Neural cell (in vitro differentiated cells): ENCODE data around the gene SIGLEC9. TPM values are rescaled to one million over a fixed set of nuclear protein-coding genes. Genes with fewer than 3 reads are reported as not detected.
"Not testable (repeated sequence)": the region's sequence is repeated elsewhere in the genome, so short reads cannot be mapped to it uniquely, and the experiment has no call there.

Experiments
- H2AFZ ChIP-seq: fragments of 200-600, 300-800 bp; sonication (generic), shearing (Covaris generic); 2 replicates; pipeline ENCODE4 v1.6.0; 2014; ENCODE audit warnings: low read depth, mild to moderate bottlenecking, antibody characterized with exemption, low read length, moderate library complexity
- H3F3A ChIP-seq: fragments of 200-600 bp; shearing (Covaris generic); 2 replicates; pipeline ENCODE4 v1.6.1; 2016; ENCODE audit warnings: mild to moderate bottlenecking, moderate library complexity, mixed read lengths, antibody characterized with exemption, low read length; ENCODE audit not compliant: insufficient read depth, poor library complexity, severe bottlenecking
- H3K27ac ChIP-seq: fragments of 200-600, 300-800 bp; sonication (generic), shearing (Covaris generic); 2 replicates; pipeline ENCODE4 v1.5.1; 2014; ENCODE audit warnings: mild to moderate bottlenecking, low read length, moderate library complexity
- H3K27me3 ChIP-seq: fragments of 300-800, 200-600 bp; sonication (generic), shearing (Covaris generic); 2 replicates; pipeline ENCODE4 v1.6.0; 2014; ENCODE audit warnings: mild to moderate bottlenecking, low read depth, low read length, moderate library complexity; ENCODE audit not compliant: insufficient read depth
- H3K36me3 ChIP-seq: fragments of 300-800, 200-600 bp; sonication (generic), shearing (Covaris generic); 2 replicates; pipeline ENCODE4 v1.5.1; 2014; ENCODE audit warnings: mild to moderate bottlenecking, antibody characterized with exemption, low read length, moderate library complexity; ENCODE audit not compliant: insufficient read depth
- H3K4me2 ChIP-seq: fragments of 300-800, 200-600 bp; sonication (generic), shearing (Covaris generic); 2 replicates; pipeline ENCODE4 v1.6.0; 2014; ENCODE audit warnings: mild to moderate bottlenecking, low read length
- H3K4me3 ChIP-seq: fragments of 300-800, 200-600 bp; sonication (generic), shearing (Covaris generic); 2 replicates; pipeline ENCODE4 v1.5.1; 2014; ENCODE audit warnings: mild to moderate bottlenecking, low read length, moderate library complexity
- H3K79me2 ChIP-seq: fragments of 200-600 bp; shearing (Covaris generic); replicated peaks from 2 replicates; pipeline ENCODE4 v1.6.0; 2014; ENCODE audit warnings: mild to moderate bottlenecking, low read length, moderate library complexity; ENCODE audit not compliant: insufficient read depth
- H3K9ac ChIP-seq: fragments of 300-800, 200-600 bp; sonication (generic), shearing (Covaris generic); 2 replicates; pipeline ENCODE4 v1.6.1; 2016; ENCODE audit warnings: mild to moderate bottlenecking, low read length, mixed read lengths
- H3K9me2 ChIP-seq: fragments of 200-600 bp; shearing (Covaris generic); 2 replicates; pipeline ENCODE4 v1.6.1; 2016; ENCODE audit warnings: mild to moderate bottlenecking, low read length, mixed read lengths; ENCODE audit not compliant: insufficient read depth
- H3K9me3 ChIP-seq: fragments of 200-600, 300-800 bp; sonication (generic), shearing (Covaris generic); 2 replicates; pipeline ENCODE4 v1.6.1; 2016; ENCODE audit warnings: mild to moderate bottlenecking, mixed run types, low read length, moderate library complexity, mixed read lengths
- H4K20me1 ChIP-seq: fragments of 200-600 bp; shearing (Covaris generic); 2 replicates; pipeline ENCODE4 v1.6.1; 2016; ENCODE audit warnings: mild to moderate bottlenecking, mixed run types; ENCODE audit not compliant: insufficient read depth
- CTCF ChIP-seq: fragments of 450-650 bp; IDR thresholded peaks from 2 replicates; pipeline ENCODE4 v1.5.1; 2014; ENCODE audit warnings: antibody characterized with exemption, mild to moderate bottlenecking, moderate library complexity; ENCODE audit not compliant: poor library complexity, severe bottlenecking
- EP300 ChIP-seq: fragments of 450-650 bp; conservative IDR thresholded peaks from 2 replicates; pipeline ENCODE4 v1.6.1; 2014; ENCODE audit warnings: antibody characterized with exemption, mild to moderate bottlenecking, moderate library complexity; ENCODE audit not compliant: poor library complexity, severe bottlenecking
- EZH2 ChIP-seq: fragments of 200-600, 300-800 bp; shearing (Covaris generic), sonication (generic); IDR thresholded peaks from 2 replicates; pipeline ENCODE4 v1.6.1; 2014; ENCODE audit warnings: antibody characterized with exemption, low read length, borderline replicate concordance, mild to moderate bottlenecking; ENCODE audit not compliant: insufficient read depth, poor library complexity, severe bottlenecking
- POLR2AphosphoS5 ChIP-seq: IDR thresholded peaks from 2 replicates; pipeline ENCODE4 v1.6.1; 2012
- RAD21 ChIP-seq: fragments of 450-650 bp; conservative IDR thresholded peaks from 2 replicates; pipeline ENCODE4 v1.6.1; 2014; ENCODE audit warnings: antibody characterized with exemption, mild to moderate bottlenecking, moderate library complexity
- REST ChIP-seq: IDR thresholded peaks from 2 replicates; pipeline ENCODE4 v1.6.1; 2012; ENCODE audit warnings: borderline replicate concordance
- SMC3 ChIP-seq: fragments of 450-650 bp; conservative IDR thresholded peaks from 2 replicates; pipeline ENCODE4 v1.6.1; 2014; ENCODE audit warnings: antibody characterized with exemption, mild to moderate bottlenecking, moderate library complexity; ENCODE audit not compliant: poor library complexity
- TAF1 ChIP-seq: IDR thresholded peaks from 2 replicates; pipeline ENCODE4 v1.6.1; 2012; ENCODE audit warnings: low read depth
- polyA plus RNA-seq: library from polyadenylated mRNA; depleted of rRNA; stranded (reverse); fragments of >200 nt; gene quantifications from 2 replicates; pipeline ENCODE4 v1.2.3, GENCODE V29; 2014

Gene SIGLEC9
- polyA plus RNA-seq, 1 donor from 2014 or later = not detected

DNA sequence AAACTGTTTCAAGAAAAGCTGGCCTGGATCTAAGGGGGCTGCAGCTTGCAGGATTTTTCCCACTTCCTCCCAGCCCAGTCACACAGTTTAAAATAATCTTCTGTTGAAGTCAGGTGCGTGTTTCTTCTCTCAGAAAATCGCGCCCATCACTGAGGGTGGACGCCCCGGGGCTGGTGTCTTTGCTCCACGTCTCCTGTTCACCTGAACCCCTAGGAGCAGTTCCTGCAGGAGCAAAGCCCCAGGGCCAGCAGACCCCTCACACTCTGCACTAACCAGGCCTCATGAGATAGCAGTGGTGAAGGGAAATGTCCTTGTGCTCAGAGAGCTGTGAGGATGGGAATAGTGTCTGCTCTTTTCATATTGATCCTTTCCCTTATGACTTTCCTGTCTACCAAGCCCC lies 16.5 kb downstream of the SIGLEC9 start:
- no peaks in the 10 kb centered on the region for H3K9me2 ChIP-seq
- no peaks in the 10 kb centered on the region for H3F3A ChIP-seq
- H4K20me1 ChIP-seq = no peaks in the 10 kb centered on the region
- H3K9me3 ChIP-seq = no peaks in the 10 kb centered on the region
- no peak for TF ChIP-seq EZH2
- TF ChIP-seq RAD21 = no peak
- no peak overlapping the region for H3K4me3 ChIP-seq
- no peak overlapping the region for H2AFZ ChIP-seq
- H3K36me3 ChIP-seq = no peaks in the 10 kb centered on the region
- no peaks in the 10 kb centered on the region for H3K27me3 ChIP-seq
- H3K9ac ChIP-seq = no peak overlapping the region
- no peaks in the 10 kb centered on the region for H3K79me2 ChIP-seq
- no peak overlapping the region for H3K4me2 ChIP-seq
- H3K27ac ChIP-seq = no peak overlapping the region

GRCh38 chr19:51142119-51142518 lies 17.4 kb downstream of the SIGLEC9 start, which contains the start of gene SIGLEC7:
Gene SIGLEC7 (plus strand): TSS chr19:51142301. CDS start chr19:51142370, 69 bp downstream.
- Histone ChIP-seq H3K79me2 (no peaks in the 10 kb centered on the region), H3K4me3 (no peak within 1 kb of the TSS), H2AFZ (no peak within 1 kb of the TSS), H3K9ac (no peak within 1 kb of the TSS), H3K9me3 (no peaks in the 10 kb centered on the region), H3K4me2 (no peak within 1 kb of the TSS), H3K36me3 (no peaks in the 10 kb centered on the region), H4K20me1 (no peaks in the 10 kb centered on the region), H3K27me3 (no peaks in the 10 kb centered on the region), H3K27ac (no peak within 1 kb of the TSS), H3F3A (no peaks in the 10 kb centered on the region), H3K9me2 (no peaks in the 10 kb centered on the region)
- TF ChIP-seq POLR2AphosphoS5 = no peak
- no peak for TF ChIP-seq TAF1
- TF ChIP-seq EP300 = no peak

- not testable (repeated sequence) for H3K9ac ChIP-seq, H3K79me2 ChIP-seq, H3K4me2 ChIP-seq, H3K27me3 ChIP-seq, H3F3A ChIP-seq, H3K36me3 ChIP-seq, H3K27ac ChIP-seq, H2AFZ ChIP-seq, H3K9me3 ChIP-seq, H4K20me1 ChIP-seq, H3K4me3 ChIP-seq, H3K9me2 ChIP-seq
Measured at GRCh38 chr19:51142809-51143475, 18.2 kb downstream of the SIGLEC9 start.

DNA sequence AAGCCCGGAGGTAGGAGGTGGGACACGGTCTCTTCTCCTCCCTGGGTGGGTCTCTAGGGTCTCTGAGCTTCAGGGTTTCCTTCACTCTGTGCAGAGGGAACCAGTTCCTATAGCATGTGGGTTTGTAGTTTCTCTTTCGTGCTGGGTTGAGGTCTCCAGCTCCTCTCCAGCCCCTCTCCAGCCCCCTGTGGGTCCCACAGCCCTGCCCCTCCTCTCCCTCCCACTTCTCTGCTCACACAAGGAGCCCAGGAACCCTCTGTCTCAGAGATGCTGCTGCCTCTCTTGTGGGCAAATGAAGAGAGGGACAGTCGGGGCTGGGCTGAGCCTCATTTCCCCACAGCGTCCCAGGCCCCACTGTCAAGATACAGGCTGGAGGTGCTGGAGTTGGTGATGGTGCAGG lies 18.8 kb downstream of the SIGLEC9 start:
- H3K36me3 ChIP-seq = no peaks in the 10 kb centered on the region
- no peak overlapping the region for H3K9ac ChIP-seq
- no peak overlapping the region for H3K4me3 ChIP-seq
- H3K79me2 ChIP-seq = no peaks in the 10 kb centered on the region
- no peaks in the 10 kb centered on the region for H3K9me2 ChIP-seq
- H3K27ac ChIP-seq = no peak overlapping the region
- TF ChIP-seq CTCF (no peak), REST (no peak), POLR2AphosphoS5 (no peak), RAD21 (no peak), TAF1 (no peak), SMC3 (no peak), EZH2 (no peak)
- H3F3A ChIP-seq = no peaks in the 10 kb centered on the region
- no peak overlapping the region for H2AFZ ChIP-seq
- no peaks in the 10 kb centered on the region for H3K9me3 ChIP-seq
- H3K4me2 ChIP-seq = no peak overlapping the region
- no peaks in the 10 kb centered on the region for H3K27me3 ChIP-seq
- no peaks in the 10 kb centered on the region for H4K20me1 ChIP-seq
